GM12875 (cell line): ENCODE results near the gene LCORL.
"Not testable (repeated sequence)": the region's sequence is repeated elsewhere in the genome, so short reads cannot be mapped to it uniquely, and the experiment has no call there.

Experiments
- H3K4me3 ChIP-seq: one replicate; pipeline ENCODE4 v1.5.1; 2011; ENCODE audit warnings: low read depth, low read length, control low read depth
- CTCF ChIP-seq: IDR thresholded peaks from 2 replicates; pipeline ENCODE4 v1.5.1; 2011; ENCODE audit warnings: low read depth, mild to moderate bottlenecking, control low read depth, inconsistent platforms, low read length, moderate library complexity, borderline replicate concordance; ENCODE audit not compliant: insufficient read depth

LCORL gene

DNA sequence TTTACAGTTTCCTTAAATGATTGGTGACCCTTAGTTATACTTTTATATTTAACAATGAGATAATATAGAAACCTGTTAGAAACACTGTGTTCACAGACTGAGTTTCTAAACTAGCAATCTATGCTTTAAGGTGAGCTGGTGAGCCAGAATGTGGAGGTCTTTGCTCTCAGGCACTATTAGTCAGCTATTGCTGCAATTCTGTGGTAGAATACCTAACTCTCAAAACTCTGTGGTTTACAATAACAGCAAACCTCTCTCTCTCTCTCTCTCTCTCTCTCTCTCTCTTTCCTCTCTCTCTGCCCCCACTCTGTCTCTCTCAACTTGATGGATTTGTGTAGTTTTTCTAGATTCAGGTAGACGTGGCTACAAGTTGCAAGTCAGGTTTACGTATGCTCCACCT is 17.6 kb upstream of the LCORL start:
- no peak overlapping the region for H3K4me3 ChIP-seq
- TF ChIP-seq CTCF = no peak

GRCh38 chr4:18036369-18036768 is 14.8 kb upstream of the LCORL start:
- not testable (repeated sequence) for H3K4me3 ChIP-seq

DNA sequence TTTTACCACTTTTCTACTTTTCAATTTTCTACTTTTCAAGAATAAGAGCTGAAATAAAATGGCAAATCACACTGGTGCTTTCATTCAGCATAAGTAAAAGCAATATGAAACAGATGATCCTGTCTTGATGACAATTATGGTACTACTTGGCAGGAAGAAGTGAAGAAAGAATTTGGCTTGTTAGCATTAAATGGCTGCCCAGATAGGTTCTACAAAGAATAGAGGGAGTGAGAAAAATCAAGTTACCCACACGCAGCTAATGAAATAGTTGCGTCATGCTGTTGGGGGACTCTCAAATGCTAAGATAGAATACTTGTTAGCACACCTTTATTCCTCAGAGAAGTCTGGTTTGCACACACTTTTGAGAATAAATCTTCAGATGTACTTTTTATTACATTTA is 12.5 kb upstream of the LCORL start:
- no peak overlapping the region for H3K4me3 ChIP-seq
- no peak for TF ChIP-seq CTCF

DNA sequence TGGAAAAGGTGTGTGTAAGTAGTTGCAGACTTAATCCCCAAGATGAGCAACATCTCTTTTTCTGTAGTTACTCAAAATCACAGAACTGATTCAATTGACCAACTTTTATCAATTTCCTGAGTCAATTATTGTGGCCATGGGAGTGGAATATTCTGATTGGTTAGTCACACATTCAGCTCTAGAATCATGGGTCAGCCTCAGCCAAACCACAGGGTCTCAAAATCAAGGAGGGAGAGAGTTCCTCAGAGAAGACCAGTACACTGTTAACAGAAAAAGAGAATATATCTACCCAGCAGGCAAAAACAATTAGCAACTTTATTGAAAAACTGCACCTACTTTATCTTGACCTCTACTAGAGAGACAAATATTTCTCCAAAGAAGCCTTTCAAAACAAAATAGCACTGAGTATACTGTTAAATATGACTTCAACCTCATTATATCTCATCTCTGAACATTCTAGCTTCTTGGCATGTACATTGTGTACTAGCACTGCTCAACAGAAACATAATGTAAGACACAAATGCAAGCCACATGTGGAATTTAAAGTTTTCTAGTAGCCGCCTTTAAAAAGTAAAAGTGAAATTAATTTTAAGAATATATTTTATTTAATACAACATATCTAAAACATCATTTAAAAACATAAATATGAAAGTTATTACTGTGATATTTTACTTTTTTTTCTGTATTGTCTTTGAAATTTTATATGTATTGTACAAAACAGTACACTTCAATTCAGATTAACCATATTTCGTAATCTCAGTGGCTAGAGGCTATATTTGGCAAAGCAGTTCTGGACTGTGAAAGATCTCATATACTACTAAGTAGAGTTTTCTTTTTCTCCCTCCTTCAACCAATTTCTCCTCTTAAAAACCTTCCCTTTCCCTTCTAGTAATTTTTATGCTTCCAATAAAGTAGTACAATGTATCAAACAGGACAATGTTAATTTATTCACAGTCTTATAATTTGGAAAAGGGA is 11.8 kb upstream of the LCORL start:
- H3K4me3 ChIP-seq = no peak overlapping the region
- no peak for TF ChIP-seq CTCF

GRCh38 chr4:18025288-18025687 is 3.7 kb upstream of the LCORL start:
- no peak for TF ChIP-seq CTCF
- H3K4me3 ChIP-seq = no peak overlapping the region

DNA sequence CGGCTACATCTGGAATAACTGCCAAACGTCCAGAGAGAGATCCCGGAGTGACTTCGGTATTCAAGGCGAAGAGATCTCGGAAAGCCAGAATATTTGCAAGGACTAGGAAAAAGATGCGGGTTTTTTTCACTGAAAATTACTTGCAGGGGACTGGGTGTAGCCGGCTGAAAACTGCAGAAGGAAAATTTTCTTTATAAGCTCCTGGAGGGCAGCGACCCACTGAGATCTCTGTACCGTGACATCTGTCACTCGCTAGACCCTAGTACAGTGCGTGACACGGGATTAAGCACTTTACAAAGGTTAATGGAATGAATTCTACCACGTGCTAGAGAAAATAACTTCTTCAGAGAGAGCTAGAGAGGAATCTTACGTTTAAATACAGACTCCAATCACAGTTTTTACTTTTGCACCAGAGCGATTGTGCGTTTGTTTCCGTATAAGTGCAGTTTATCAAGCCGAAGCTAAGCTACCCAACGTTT is 1.1 kb upstream of the LCORL start:
- peak overlapping the region; percentile 96 for H3K4me3 ChIP-seq
- TF ChIP-seq CTCF = no peak

- TF ChIP-seq CTCF = no peak
- peak overlapping the region; percentile 96 for H3K4me3 ChIP-seq
These were observed 160 bp downstream of the LCORL start for GRCh38 chr4:18021470-18021719.
